ENCODE results near the gene NLGN1.

- TF ChIP-seq CTCF (IDR thresholded peaks at IDR 0.05): no peak
- no peak for TF ChIP-seq POLR2A (IDR thresholded peaks at IDR 0.05)
- no peak for TF ChIP-seq POLR2AphosphoS5 (IDR thresholded peaks at IDR 0.05)
Measured at GRCh38 chr3:174285242-174285864, 887.8 kb downstream of the NLGN1 start.
